ENCODE data around the gene SAMD8.
"Not testable (repeated sequence)": the region's sequence is repeated elsewhere in the genome, so short reads cannot be mapped to it uniquely, and the experiment has no call there.

SAMD8 gene

GRCh38 chr10:75086278-75086934, 25.1 kb upstream of the SAMD8 start:
- no peak for DNase-seq

- DNase-seq, result no peak
These were observed 22.8 kb upstream of the SAMD8 start for GRCh38 chr10:75088640-75089039.

- DNase-seq, result no peak
These were observed 21.8 kb upstream of the SAMD8 start for GRCh38 chr10:75089634-75090033.

- DNase-seq, result no peak
These were observed 20.3 kb upstream of the SAMD8 start for GRCh38 chr10:75091146-75091545.

GRCh38 chr10:75094465-75094864, 17.0 kb upstream of the SAMD8 start:
- no peak for DNase-seq

- no peak for DNase-seq
These were observed 15.8 kb upstream of the SAMD8 start for GRCh38 chr10:75095631-75096030.

- DNase-seq, result no peak
These were observed 14.7 kb upstream of the SAMD8 start for GRCh38 chr10:75096749-75097148.

- no peak for DNase-seq
These were observed 13.7 kb upstream of the SAMD8 start for GRCh38 chr10:75097666-75098285.

- DNase-seq, result no peak
These were observed 12.4 kb upstream of the SAMD8 start for GRCh38 chr10:75098902-75099673.

- DNase-seq, result peak; percentile 80
These were observed 11.3 kb upstream of the SAMD8 start for GRCh38 chr10:75099952-75100763.

GRCh38 chr10:75100764-75101291, 10.6 kb upstream of the SAMD8 start:
- DNase-seq, result no peak

- no peak for DNase-seq
These were observed 9.8 kb upstream of the SAMD8 start for GRCh38 chr10:75101416-75102251.

GRCh38 chr10:75102830-75103673, 8.4 kb upstream of the SAMD8 start:
- DNase-seq, result no peak

GRCh38 chr10:75103881-75104686, 7.4 kb upstream of the SAMD8 start:
- DNase-seq, result no peak

- DNase-seq, result no peak
These were observed 6.6 kb upstream of the SAMD8 start for GRCh38 chr10:75104842-75105241.

- DNase-seq, result no peak
These were observed 5.8 kb upstream of the SAMD8 start for GRCh38 chr10:75105576-75106197.

GRCh38 chr10:75106242-75106641, 5.2 kb upstream of the SAMD8 start:
- no peak for DNase-seq

- DNase-seq, result not testable (repeated sequence)
These were observed 4.6 kb upstream of the SAMD8 start for GRCh38 chr10:75106891-75107290.
